DMS153 treated with DMSO at 0.1 percent for 48 hours (cell line): ENCODE results near the gene SREBF1.

Experiments
- DNase-seq: peaks from one replicate; lab custom pipeline; 2025; ENCODE audit not compliant: unreplicated experiment; lab: John Stamatoyannopoulos, UW

Gene SREBF1

DNA sequence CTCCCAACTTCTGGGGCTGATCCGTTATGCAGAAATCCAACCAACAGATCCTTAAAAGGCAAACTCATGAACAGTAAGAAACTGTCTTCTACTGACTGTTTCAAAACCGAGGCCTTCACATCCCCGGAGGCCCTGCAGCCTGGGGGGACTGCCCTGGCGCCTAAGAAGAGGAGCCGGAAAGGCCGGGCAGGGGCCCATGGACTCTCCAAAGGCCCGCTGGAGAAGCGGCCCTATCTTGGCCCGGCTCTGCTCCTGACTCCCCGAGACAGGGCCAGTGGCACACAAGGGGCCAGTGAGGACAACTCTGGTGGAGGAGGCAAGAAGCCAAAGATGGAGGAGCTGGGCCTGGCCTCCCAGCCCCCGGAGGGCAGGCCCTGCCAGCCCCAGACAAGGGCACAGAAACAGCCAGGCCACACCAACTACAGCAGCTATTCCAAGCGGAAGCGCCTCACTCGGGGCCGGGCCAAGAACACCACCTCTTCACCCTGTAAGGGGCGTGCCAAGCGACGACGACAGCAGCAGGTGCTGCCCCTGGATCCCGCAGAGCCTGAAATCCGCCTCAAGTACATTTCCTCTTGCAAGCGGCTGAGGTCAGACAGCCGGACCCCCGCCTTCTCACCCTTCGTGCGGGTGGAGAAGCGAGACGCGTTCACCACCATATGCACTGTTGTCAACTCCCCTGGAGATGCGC is 39.5 kb downstream of the SREBF1 start:
- no peak for DNase-seq

- no peak for DNase-seq
Measured at GRCh38 chr17:17796787-17797061, 40.1 kb downstream of the SREBF1 start.

GRCh38 chr17:17795946-17796786 is 40.6 kb downstream of the SREBF1 start:
- DNase-seq = no peak

- no peak for DNase-seq
Measured at GRCh38 chr17:17795296-17795695, 41.5 kb downstream of the SREBF1 start.

- DNase-seq = no peak
Measured at GRCh38 chr17:17794382-17794781, 42.4 kb downstream of the SREBF1 start.

GRCh38 chr17:17793378-17794214 is 43.2 kb downstream of the SREBF1 start:
- no peak for DNase-seq

- no peak for DNase-seq
Measured at GRCh38 chr17:17792551-17793377, 44.0 kb downstream of the SREBF1 start.

DNA sequence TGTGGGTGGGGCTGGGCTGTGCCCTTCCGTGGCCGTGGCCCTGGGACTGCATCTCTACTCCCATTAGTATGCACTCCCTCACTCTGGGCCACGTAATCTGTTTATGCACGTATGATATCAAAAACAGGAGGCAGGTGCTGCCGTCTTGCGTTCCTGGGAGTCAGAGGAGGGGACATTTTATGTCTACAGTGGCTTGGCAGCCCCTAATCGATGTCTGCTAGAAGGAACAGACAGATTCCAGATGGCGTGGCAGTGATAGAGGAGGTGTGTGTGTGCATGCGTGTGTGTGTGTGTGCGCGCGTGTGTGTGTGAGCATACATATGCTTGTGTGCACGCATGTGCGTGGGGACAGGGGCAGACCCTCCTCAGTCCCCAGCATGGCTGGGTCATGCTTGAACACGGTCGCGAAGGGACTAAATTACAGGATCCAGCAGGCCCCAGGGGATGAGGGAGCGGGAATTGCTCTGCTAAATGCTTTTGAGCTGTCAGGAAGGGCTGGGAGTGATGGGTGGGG is 44.7 kb downstream of the SREBF1 start:
- no peak for DNase-seq

DNA sequence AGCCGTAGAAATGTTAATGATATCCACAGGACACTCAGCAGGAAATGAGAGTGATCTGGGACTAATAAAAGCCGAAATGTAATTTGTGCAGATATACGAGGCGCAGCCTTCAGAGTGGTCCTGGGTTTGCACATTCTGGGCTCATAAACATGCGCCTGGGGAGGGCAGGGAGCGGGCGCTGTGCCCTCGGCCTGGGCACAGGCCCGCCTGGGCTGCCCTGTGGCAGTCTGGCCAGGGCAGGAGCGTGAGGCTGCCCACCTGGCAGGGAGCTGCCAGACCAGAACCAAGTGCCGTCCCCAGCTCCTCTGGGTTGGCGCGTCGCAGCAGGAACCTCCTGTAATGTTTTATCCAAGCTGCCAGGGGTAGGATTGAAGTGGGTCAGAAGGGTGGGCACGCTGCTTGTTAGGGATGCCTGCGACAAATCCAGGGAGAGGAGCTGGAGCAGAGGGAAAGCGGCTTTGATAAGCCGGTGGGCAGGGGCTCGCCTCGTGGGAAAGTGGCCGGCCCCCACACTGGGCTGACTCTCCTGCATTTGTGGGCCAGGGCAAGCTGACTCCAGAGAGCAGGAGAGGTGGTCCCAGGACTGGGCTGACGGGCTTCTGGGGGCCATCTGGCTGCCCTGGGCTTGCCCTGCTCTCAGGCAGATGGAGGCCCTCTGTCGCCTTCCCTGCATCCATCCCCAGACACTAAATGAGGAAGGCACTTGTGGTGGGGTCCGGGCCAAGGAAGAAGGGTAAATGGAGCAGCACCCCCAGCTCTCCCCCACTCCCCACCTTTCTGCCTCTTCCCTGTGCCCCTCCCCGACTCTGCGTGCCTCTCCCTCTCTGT is 45.9 kb downstream of the SREBF1 start:
- no peak for DNase-seq

DNA sequence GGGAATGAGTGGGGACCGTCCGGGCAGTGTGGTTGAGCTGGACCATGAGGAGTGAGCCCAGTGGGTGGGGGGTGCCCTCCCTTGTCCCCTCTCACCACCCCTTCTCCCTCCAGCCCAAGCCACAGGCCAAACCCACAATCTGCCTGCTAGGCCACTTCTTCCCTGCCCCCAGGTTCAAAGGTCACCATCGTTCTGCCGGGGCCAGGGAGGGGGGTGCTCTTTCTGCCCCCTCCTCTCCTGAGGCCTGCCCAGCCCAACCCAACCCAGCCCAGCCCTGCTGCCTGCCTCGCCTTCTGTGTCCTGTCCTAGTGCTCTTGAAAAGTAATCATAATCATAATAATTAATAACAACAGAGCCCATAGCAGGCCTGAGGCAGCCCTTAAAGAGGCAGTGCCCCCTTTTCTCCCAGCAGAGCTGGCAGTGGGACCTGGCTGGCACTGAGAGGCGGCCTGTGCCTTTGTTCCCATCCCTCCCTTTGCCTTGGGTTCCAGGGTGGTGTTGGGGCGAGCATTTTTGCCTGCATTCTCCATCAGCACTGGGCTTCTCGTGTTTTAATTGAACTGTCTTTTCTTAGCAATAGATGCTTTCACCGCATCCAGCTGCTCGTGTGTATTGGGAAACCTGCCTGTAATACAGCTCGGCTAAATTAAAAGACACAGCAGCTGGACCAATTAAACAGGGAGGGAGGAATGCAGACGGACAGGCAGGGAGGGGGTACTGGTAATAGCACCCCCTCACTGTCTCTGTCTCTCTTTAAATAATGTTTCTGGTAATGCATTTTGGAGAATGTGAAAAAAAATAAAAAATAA is 46.8 kb downstream of the SREBF1 start:
- no peak for DNase-seq

GRCh38 chr17:17789410-17789809 is 47.4 kb downstream of the SREBF1 start:
- no peak for DNase-seq

GRCh38 chr17:17788967-17789366 is 47.8 kb downstream of the SREBF1 start:
- DNase-seq = no peak

- no peak for DNase-seq
Measured at GRCh38 chr17:17787568-17787967, 49.2 kb downstream of the SREBF1 start.

GRCh38 chr17:17786998-17787397 is 49.8 kb downstream of the SREBF1 start:
- DNase-seq = no peak

GRCh38 chr17:17785407-17785806 is 51.4 kb downstream of the SREBF1 start:
- DNase-seq = no peak

DNA sequence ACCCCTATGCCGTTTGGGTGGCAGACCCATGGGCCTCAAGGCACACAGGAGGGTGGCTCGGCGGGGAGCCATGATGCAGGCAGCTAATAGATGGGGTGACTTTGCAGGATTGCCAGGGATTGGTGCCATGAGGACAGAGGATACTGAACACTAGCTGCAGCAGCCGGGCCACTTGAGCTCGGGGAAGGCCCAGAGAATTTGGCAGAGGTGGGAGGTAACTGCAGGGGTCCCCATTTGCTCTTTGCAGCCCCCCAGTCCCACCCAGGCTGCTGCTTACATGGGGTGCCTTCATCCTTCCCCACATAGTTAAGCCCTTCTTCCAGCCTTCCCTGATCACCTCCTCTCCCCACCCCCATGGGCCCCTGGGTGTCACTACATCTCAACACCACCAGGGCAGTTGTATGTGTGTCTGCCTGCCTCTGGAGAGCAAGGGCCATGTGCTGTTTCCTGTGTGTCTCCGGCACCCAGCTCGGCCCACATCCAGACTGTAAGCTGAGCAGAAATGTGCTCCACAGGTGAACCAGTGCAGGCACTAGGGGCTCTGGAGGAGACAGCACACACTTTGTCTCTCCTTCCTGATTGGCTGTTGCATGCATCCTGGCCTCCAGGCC is 52.0 kb downstream of the SREBF1 start:
- no peak for DNase-seq

DNA sequence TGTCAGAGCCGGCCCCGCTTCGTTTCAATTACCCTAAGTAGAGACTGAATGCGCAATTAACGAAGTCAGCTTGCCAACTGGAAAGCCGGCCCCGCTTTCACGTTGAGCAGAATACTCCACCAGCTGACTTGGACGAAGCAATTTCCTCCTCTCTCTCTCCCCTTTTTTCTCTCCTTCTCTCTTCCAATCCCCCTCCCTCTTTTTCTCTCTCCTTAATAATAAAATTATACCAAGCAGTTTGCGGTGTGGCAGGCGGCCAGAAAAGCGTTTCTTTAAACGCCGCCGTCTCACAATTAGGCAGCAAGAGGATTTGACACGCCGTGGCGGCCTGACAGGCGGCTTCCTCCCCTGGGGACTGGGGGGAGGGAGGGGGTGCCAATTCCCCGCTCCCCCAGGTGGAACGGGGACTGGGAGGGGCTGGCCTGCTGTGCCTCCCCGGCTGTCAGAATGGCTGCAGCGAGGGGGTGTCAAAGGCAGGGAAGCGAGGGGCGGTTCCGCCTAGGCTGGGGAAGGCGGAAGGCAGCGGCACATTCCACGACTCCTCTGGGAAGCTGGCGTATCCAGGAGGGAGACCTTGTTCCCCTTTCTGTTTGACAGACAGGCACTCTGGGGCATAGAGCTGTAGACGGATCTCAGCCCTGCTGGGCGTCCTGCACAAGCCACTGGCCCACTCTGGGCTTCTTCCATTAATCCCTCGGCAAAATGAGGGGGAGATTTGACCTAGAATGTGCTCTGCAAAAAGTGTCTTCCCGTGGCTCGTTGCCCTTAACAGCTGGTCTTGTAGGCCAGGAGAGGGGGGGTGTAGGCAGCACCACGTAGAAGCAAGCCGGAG is 52.7 kb downstream of the SREBF1 start:
- DNase-seq = peak; percentile 6
